PFSK-1 (cell line): ENCODE results near the gene PJA2.

Source experiments
- FOXP2 ChIP-seq: optimal IDR thresholded peaks from 2 replicates; pipeline ENCODE3; 2011; ENCODE audit warnings: borderline replicate concordance, control low read depth, inconsistent platforms; ENCODE audit not compliant: insufficient read depth; ENCODE audit errors: extremely low read length, extremely low read depth
- POLR2AphosphoS5 ChIP-seq: IDR thresholded peaks from 2 replicates; pipeline ENCODE4 v1.6.1; 2012; ENCODE audit warnings: low read depth, mild to moderate bottlenecking, control low read depth, low read length, moderate library complexity
- REST ChIP-seq, 2 experiments: IDR thresholded peaks; 2 replicates each; pipeline versions ENCODE4 v1.6.1 to v1.8.0; 2011 to 2012; ENCODE audit warnings: low read depth in 2 of 2, low read length in 2 of 2, control low read depth in 1 of 2, inconsistent platforms in 1 of 2, mild to moderate bottlenecking in 1 of 2, moderate library complexity in 1 of 2; ENCODE audit not compliant: insufficient read depth in 1 of 2
- SIN3A ChIP-seq: IDR thresholded peaks from 2 replicates; pipeline ENCODE4 v1.6.1; 2012; ENCODE audit warnings: mild to moderate bottlenecking, low read length, moderate library complexity, borderline replicate concordance; ENCODE audit not compliant: insufficient read depth
- TAF1 ChIP-seq: IDR thresholded peaks from 2 replicates; pipeline ENCODE4 v1.6.1; 2012; ENCODE audit warnings: low read length, control low read depth, borderline replicate concordance; ENCODE audit not compliant: insufficient read depth

GRCh38 chr5:109340351-109340750 is 69.4 kb downstream of the PJA2 start:
- TF ChIP-seq POLR2AphosphoS5 (no peak), REST (IDR thresholded peaks at IDR 0.05; ENCODE audit: insufficient read depth in 1 of 2, low read depth in 2 of 2, low read length in 2 of 2) (no peak), TAF1 (no peak), SIN3A (no peak), FOXP2 (no peak)
